IMR-90 (cell line): ENCODE data around the gene ASB7.

ENCODE experiments used
- BHLHE40 ChIP-seq: fragments of 150-350 bp; IDR thresholded peaks from 2 replicates; pipeline ENCODE4 v1.6.1; 2016; ENCODE audit warnings: mild to moderate bottlenecking, low read depth, low read length
- MAFK ChIP-seq: IDR thresholded peaks from 2 replicates; pipeline ENCODE4 v1.6.1; 2012; ENCODE audit warnings: low read depth, low read length, improper control_type of control experiment
- MXI1 ChIP-seq: IDR thresholded peaks from 2 replicates; pipeline ENCODE4 v1.6.1; 2012; ENCODE audit warnings: low read depth, mild to moderate bottlenecking, low read length, moderate library complexity, borderline replicate concordance
- POLR2A ChIP-seq: IDR thresholded peaks from 2 replicates; pipeline ENCODE4 v1.6.1; 2012; ENCODE audit warnings: mild to moderate bottlenecking, low read depth, low read length
- RAD21 ChIP-seq: IDR thresholded peaks from 2 replicates; pipeline ENCODE4 v1.6.1; 2012; ENCODE audit warnings: low read length, improper control_type of control experiment
- RCOR1 ChIP-seq: IDR thresholded peaks from 2 replicates; pipeline ENCODE4 v1.6.1; 2012; ENCODE audit warnings: mild to moderate bottlenecking, low read length, improper control_type of control experiment; ENCODE audit not compliant: insufficient replicate concordance
- TF ChIP-seq, protein P1 (sequence below): conservative IDR thresholded peaks from 2 replicates; pipeline ENCODE4 v1.5.1; 2012; ENCODE audit warnings: mild to moderate bottlenecking, low read depth, low read length, improper control_type of control experiment
- TF ChIP-seq, protein P2 (sequence below): fragments of 150-350 bp; IDR thresholded peaks from 2 replicates; pipeline ENCODE4 v1.6.1; 2016; ENCODE audit warnings: low read depth, mild to moderate bottlenecking, low read length, moderate library complexity, borderline replicate concordance

DNA sequence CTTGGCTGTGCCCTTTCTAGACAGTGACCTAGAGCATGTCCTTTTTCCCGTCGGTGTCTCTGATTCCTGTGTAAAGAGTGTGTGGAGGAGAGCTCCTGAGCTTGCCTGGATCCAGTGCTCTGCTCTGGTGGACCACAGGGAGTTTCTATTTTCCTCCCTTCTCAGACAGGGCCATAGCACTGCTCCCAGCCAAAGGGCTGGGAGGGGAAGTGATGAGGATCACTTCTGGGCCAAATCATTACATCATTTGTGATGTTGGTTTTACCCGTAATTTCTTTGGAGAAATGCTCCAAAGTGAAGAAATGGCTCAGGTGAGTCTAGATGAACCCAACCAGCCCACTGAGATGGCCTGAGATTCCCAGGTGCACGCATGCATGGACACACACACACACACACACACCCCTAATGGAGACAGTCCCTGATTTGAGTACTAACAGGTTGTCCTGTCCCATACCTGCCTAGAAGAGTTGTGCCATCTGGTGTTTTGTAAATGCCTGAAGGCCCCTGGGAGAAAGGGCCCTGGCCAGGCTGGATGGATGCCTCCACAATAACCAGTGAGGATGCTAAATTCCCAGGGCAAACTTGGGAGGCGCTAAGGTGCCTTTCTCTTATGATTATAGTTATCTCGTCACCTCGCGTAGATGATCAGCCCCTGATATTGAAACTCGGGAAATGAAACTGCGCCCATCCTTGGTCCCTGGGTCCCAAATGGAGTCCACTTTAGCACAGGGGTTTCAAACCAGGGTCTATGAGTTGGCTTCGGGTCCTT, 86.9 kb downstream of the ASB7 start:
- TF ChIP-seq, protein P1, sequence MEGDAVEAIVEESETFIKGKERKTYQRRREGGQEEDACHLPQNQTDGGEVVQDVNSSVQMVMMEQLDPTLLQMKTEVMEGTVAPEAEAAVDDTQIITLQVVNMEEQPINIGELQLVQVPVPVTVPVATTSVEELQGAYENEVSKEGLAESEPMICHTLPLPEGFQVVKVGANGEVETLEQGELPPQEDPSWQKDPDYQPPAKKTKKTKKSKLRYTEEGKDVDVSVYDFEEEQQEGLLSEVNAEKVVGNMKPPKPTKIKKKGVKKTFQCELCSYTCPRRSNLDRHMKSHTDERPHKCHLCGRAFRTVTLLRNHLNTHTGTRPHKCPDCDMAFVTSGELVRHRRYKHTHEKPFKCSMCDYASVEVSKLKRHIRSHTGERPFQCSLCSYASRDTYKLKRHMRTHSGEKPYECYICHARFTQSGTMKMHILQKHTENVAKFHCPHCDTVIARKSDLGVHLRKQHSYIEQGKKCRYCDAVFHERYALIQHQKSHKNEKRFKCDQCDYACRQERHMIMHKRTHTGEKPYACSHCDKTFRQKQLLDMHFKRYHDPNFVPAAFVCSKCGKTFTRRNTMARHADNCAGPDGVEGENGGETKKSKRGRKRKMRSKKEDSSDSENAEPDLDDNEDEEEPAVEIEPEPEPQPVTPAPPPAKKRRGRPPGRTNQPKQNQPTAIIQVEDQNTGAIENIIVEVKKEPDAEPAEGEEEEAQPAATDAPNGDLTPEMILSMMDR, result no peak
- TF ChIP-seq POLR2A (no peak), MAFK (no peak), MXI1 (no peak), RCOR1 (no peak), RAD21 (no peak), BHLHE40 (no peak)
- TF ChIP-seq, protein P2, sequence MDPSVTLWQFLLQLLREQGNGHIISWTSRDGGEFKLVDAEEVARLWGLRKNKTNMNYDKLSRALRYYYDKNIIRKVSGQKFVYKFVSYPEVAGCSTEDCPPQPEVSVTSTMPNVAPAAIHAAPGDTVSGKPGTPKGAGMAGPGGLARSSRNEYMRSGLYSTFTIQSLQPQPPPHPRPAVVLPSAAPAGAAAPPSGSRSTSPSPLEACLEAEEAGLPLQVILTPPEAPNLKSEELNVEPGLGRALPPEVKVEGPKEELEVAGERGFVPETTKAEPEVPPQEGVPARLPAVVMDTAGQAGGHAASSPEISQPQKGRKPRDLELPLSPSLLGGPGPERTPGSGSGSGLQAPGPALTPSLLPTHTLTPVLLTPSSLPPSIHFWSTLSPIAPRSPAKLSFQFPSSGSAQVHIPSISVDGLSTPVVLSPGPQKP, result no peak
